Panc1 (cell line): ENCODE results near the gene FBLN1. TPM values are rescaled to one million over a fixed set of nuclear protein-coding genes. Genes with fewer than 3 reads are reported as not detected.

Experiments used
- ATAC-seq: fragments of 200-7000 bp; cut with Tn5 transposase; 2 replicates; pipeline ENCODE4 v1.9.1; 2020; ENCODE audit warnings: mild to moderate bottlenecking, moderate library complexity
- BruUV-seq: library from RNA; stranded (reverse); fragments of 400-500 nt; replicated peaks from 2 replicates; lab custom pipeline; 2021; lab: Mats Ljungman, UMichigan
- CTCF ChIA-PET: fragments of 300-600 bp; sonication (Branson Sonifier 250); formaldehyde crosslinking; loops from one replicate; lab custom pipeline; 2022; ENCODE audit warnings: antibody characterized with exemption; lab: Charles Lee
- POLR2A ChIA-PET: fragments of 300-600 bp; sonication (Branson Sonifier 250); formaldehyde crosslinking; loops from one replicate; lab custom pipeline; 2022; ENCODE audit warnings: antibody characterized with exemption; lab: Charles Lee
- DNase-seq: peaks from one replicate; pipeline ENCODE4 v3.0.0-alpha.2; 2010; ENCODE audit warnings: low read depth, low spot score
- H3K27ac ChIP-seq: 2 replicates; pipeline ENCODE4 v1.5.1; 2011; ENCODE audit warnings: mild to moderate bottlenecking, low read length, inconsistent platforms
- H3K27me3 ChIP-seq: fragments of 200-500 bp; sonication (Bioruptor generic); 2 replicates; pipeline ENCODE4 v1.6.0; 2014; ENCODE audit warnings: low read length, inconsistent platforms; ENCODE audit not compliant: control insufficient read depth, insufficient read depth
- H3K36me3 ChIP-seq: fragments of 200-500 bp; sonication (Bioruptor generic); 2 replicates; pipeline ENCODE4 v1.5.1; 2014; ENCODE audit warnings: inconsistent platforms, mild to moderate bottlenecking, low read length, moderate library complexity; ENCODE audit not compliant: control insufficient read depth, insufficient read depth
- H3K4me1 ChIP-seq: 2 replicates; pipeline ENCODE4 v1.5.1; 2011; ENCODE audit warnings: inconsistent platforms, mild to moderate bottlenecking, low read length, moderate library complexity; ENCODE audit not compliant: control insufficient read depth, insufficient read depth
- H3K4me3 ChIP-seq, 2 experiments: 2 replicates each; pipeline ENCODE4 v1.5.1; 2011 to 2012; ENCODE audit warnings: low read depth in 2 of 2, low read length in 2 of 2, mild to moderate bottlenecking in 2 of 2, inconsistent platforms in 1 of 2, moderate library complexity in 1 of 2
- H3K9me3 ChIP-seq: fragments of 200-500 bp; sonication (Bioruptor generic); 2 replicates; pipeline ENCODE4 v1.5.1; 2014; ENCODE audit warnings: low read depth, mild to moderate bottlenecking, inconsistent platforms, low read length, moderate library complexity; ENCODE audit not compliant: control insufficient read depth, insufficient read depth
- CTCF ChIP-seq: fragments of 450-650 bp; IDR thresholded peaks from 2 replicates; pipeline ENCODE4 v1.5.1; 2017; ENCODE audit warnings: mild to moderate bottlenecking
- POLR2AphosphoS5 ChIP-seq: IDR thresholded peaks from 2 replicates; pipeline ENCODE4 v1.6.1; 2012; ENCODE audit warnings: mild to moderate bottlenecking, low read depth, low read length, moderate library complexity
- REST ChIP-seq, 2 experiments: IDR thresholded peaks; 2 replicates each; pipeline ENCODE4 v1.6.1; 2011 to 2012; ENCODE audit warnings: low read depth in 2 of 2, control low read depth in 1 of 2, low read length in 1 of 2, mild to moderate bottlenecking in 1 of 2, moderate library complexity in 1 of 2; ENCODE audit not compliant: insufficient read depth in 1 of 2
- SIN3A ChIP-seq: IDR thresholded peaks from 2 replicates; pipeline ENCODE4 v1.6.1; 2012; ENCODE audit warnings: low read depth, mild to moderate bottlenecking, low read length, moderate library complexity, borderline replicate concordance; ENCODE audit not compliant: insufficient read depth
- TCF7L2 ChIP-seq: IDR thresholded peaks from 2 replicates; pipeline ENCODE4 v1.6.1; 2011; ENCODE audit warnings: mild to moderate bottlenecking, low read depth, low read length, inconsistent platforms
- in situ Hi-C: cut with HindIII; loops from 2 replicates; pipeline ENCODE4 v1.10.0; 2016; ENCODE audit warnings: low sequenced_read_pairs, low pct_unique_long_range_greater_than_20kb
- intact Hi-C: fragments of 100-400 bp; cut with micrococcal nuclease; formaldehyde crosslinking; loops from one replicate; pipeline ENCODE4 v1.10.0; 2022; ENCODE audit not compliant: unreplicated experiment
- total RNA-seq: library from RNA; stranded (reverse); gene quantifications from one replicate; pipeline ENCODE4 v1.2.1, GENCODE V29; 2021; ENCODE audit not compliant: unreplicated experiment

The FBLN1 gene
- total RNA-seq, 1 experiment from 2014 or later = 143 TPM

GRCh38 chr22:45617948-45618347 is 115.3 kb downstream of the FBLN1 start:
- no TSS peak for BruUV-seq
- no peaks in the 10 kb centered on the region for H3K9me3 ChIP-seq
- intact Hi-C loops (no loop called here), in situ Hi-C loops (no loop called here)
- H3K4me1 ChIP-seq = no peaks in the 10 kb centered on the region
- ChIA-PET CTCF (no interaction called here), POLR2A (no interaction called here)
- no peak for DNase-seq
- no peaks in the 10 kb centered on the region for H3K27me3 ChIP-seq
- TF ChIP-seq POLR2AphosphoS5 = no peak
- no peak for TF ChIP-seq CTCF
- no peak for TF ChIP-seq REST (IDR thresholded peaks at IDR 0.05; ENCODE audit: insufficient read depth in 1 of 2, low read depth in 2 of 2, low read length in 1 of 2)
- no peak for TF ChIP-seq TCF7L2
- no peak for TF ChIP-seq SIN3A
- no peak overlapping the region for H3K4me3 ChIP-seq
- no peaks in the 10 kb centered on the region for H3K36me3 ChIP-seq
- ATAC-seq = no peak
- no peak overlapping the region for H3K27ac ChIP-seq

GRCh38 chr22:45620706-45621105 is 118.0 kb downstream of the FBLN1 start:
- Histone ChIP-seq H3K27me3 (no peaks in the 10 kb centered on the region), H3K9me3 (no peaks in the 10 kb centered on the region), H3K36me3 (no peaks in the 10 kb centered on the region), H3K4me3 (no peak overlapping the region), H3K4me1 (no peaks in the 10 kb centered on the region), H3K27ac (no peak overlapping the region)
- TF ChIP-seq REST (IDR thresholded peaks at IDR 0.05; ENCODE audit: insufficient read depth in 1 of 2, low read depth in 2 of 2, low read length in 1 of 2) = no peak
- no peak for TF ChIP-seq CTCF
- TF ChIP-seq SIN3A = no peak
- no peak for TF ChIP-seq POLR2AphosphoS5
- TF ChIP-seq TCF7L2 = no peak
- in situ Hi-C loops = no loop called here
- ChIA-PET POLR2A (no interaction called here), CTCF (no interaction called here)
- no peak for DNase-seq
- intact Hi-C loops = no loop called here
- BruUV-seq = no TSS peak
- ATAC-seq = no peak
